GM23338 (cell line): ENCODE data around the gene CD302. TPM values are rescaled to one million over a fixed set of nuclear protein-coding genes. Genes with fewer than 3 reads are reported as not detected.

ENCODE experiments used
- ATAC-seq: fragments of 200-7000 bp; cut with Tn5 transposase; 3 replicates; pipeline ENCODE4 v1.9.1; 2020
- DNase-seq: peaks from one replicate; pipeline ENCODE4 v3.0.0-alpha.2; 2015; ENCODE audit warnings: low spot score
- H2AFZ ChIP-seq: fragments of 200-600 bp; sonication (generic); 2 replicates; pipeline ENCODE4 v1.8.0; 2016; ENCODE audit warnings: antibody characterized with exemption, mild to moderate bottlenecking, moderate library complexity
- H3F3A ChIP-seq: fragments of 200-600 bp; sonication (generic); replicated peaks from 2 replicates; pipeline ENCODE4 v1.8.0; 2017; ENCODE audit warnings: antibody characterized with exemption, mixed run types, low read depth
- H3K27ac ChIP-seq: fragments of 200-600 bp; sonication (generic); 2 replicates; pipeline ENCODE4 v1.6.1; 2016; ENCODE audit warnings: low read depth
- H3K27me3 ChIP-seq: fragments of 200-600 bp; sonication (generic); 2 replicates; pipeline ENCODE4 v1.8.0; 2016; ENCODE audit warnings: mild to moderate bottlenecking, mixed run types, moderate library complexity; ENCODE audit not compliant: insufficient read depth
- H3K36me3 ChIP-seq: fragments of 200-600 bp; sonication (generic); 2 replicates; pipeline ENCODE4 v1.8.0; 2016; ENCODE audit warnings: mild to moderate bottlenecking; ENCODE audit not compliant: insufficient read depth
- H3K4me1 ChIP-seq: fragments of 200-600 bp; sonication (generic); 2 replicates; pipeline ENCODE4 v1.8.0; 2016; ENCODE audit warnings: mild to moderate bottlenecking, moderate library complexity; ENCODE audit not compliant: insufficient read depth
- H3K4me2 ChIP-seq: fragments of 200-600 bp; sonication (generic); 2 replicates; pipeline ENCODE4 v1.7.1; 2017; ENCODE audit warnings: mixed run types
- H3K4me3 ChIP-seq: fragments of 200-600 bp; sonication (generic); 2 replicates; pipeline ENCODE4 v1.6.1; 2016; ENCODE audit warnings: mixed run types
- H3K79me2 ChIP-seq: fragments of 200-600 bp; sonication (generic); replicated peaks from 2 replicates; pipeline ENCODE4 v1.8.0; 2017; ENCODE audit warnings: mild to moderate bottlenecking; ENCODE audit not compliant: insufficient read depth
- H3K9me2 ChIP-seq: fragments of 200-600 bp; sonication (generic); 2 replicates; pipeline ENCODE4 v1.8.0; 2017; ENCODE audit not compliant: insufficient read depth
- H4K20me1 ChIP-seq: fragments of 200-600 bp; sonication (generic); replicated peaks from 2 replicates; pipeline ENCODE4 v1.8.0; 2017; ENCODE audit warnings: mild to moderate bottlenecking; ENCODE audit not compliant: insufficient read depth
- H3K27ac Mint-ChIP-seq: 2 replicates; pipeline ENCODE4 v1.8.0; 2020; ENCODE audit warnings: inconsistent platforms, mild to moderate bottlenecking, moderate library complexity, mixed read lengths
- H3K27me3 Mint-ChIP-seq: 3 replicates; pipeline ENCODE4 v1.8.0; 2022; ENCODE audit warnings: low read depth, mild to moderate bottlenecking, moderate library complexity, mixed read lengths, inconsistent platforms; ENCODE audit not compliant: insufficient read depth, poor library complexity
- H3K36me3 Mint-ChIP-seq: 3 replicates; pipeline ENCODE4 v1.8.0; 2021; ENCODE audit warnings: low read depth, mild to moderate bottlenecking, inconsistent platforms, moderate library complexity, mixed read lengths
- H3K4me1 Mint-ChIP-seq: 3 replicates; pipeline ENCODE4 v1.8.0; 2020; ENCODE audit warnings: mild to moderate bottlenecking, inconsistent platforms, mixed read lengths
- H3K4me3 Mint-ChIP-seq: 3 replicates; pipeline ENCODE4 v1.8.0; 2021; ENCODE audit warnings: moderate library complexity, mild to moderate bottlenecking, inconsistent platforms, mixed read lengths
- H3K9me3 Mint-ChIP-seq: 3 replicates; pipeline ENCODE4 v1.8.0; 2020; ENCODE audit warnings: moderate library complexity, mild to moderate bottlenecking, inconsistent platforms, mixed read lengths
- EZH2 ChIP-seq: fragments of 200-600 bp; sonication (generic); IDR thresholded peaks from one replicate; pipeline ENCODE4 v1.8.0; 2017; ENCODE audit warnings: antibody characterized with exemption, mild to moderate bottlenecking, low read depth; ENCODE audit not compliant: unreplicated experiment
- EZH2phosphoT487 ChIP-seq: fragments of 200-600 bp; sonication (generic); IDR thresholded peaks from one replicate; pipeline ENCODE4 v1.8.1; 2018; ENCODE audit warnings: antibody characterized with exemption; ENCODE audit not compliant: unreplicated experiment
- JUNB ChIP-seq: IDR thresholded peaks from one replicate; pipeline ENCODE4 v1.6.1; 2016; ENCODE audit warnings: antibody characterized with exemption; ENCODE audit not compliant: unreplicated experiment
- NANOG ChIP-seq: IDR thresholded peaks from 2 replicates; pipeline ENCODE4 v1.6.1; 2016; ENCODE audit warnings: antibody characterized with exemption, borderline replicate concordance
- POLR2AphosphoS5 ChIP-seq: IDR thresholded peaks from 2 replicates; pipeline ENCODE4 v1.6.1; 2016; ENCODE audit warnings: antibody characterized with exemption, low read depth
- STAT1 ChIP-seq: IDR thresholded peaks from one replicate; pipeline ENCODE4 v1.6.1; 2016; ENCODE audit warnings: antibody characterized with exemption; ENCODE audit not compliant: unreplicated experiment
- ZNF114 ChIP-seq: fragments of 250-450 bp; sonication (Bioruptor Pico); IDR thresholded peaks from 2 replicates; pipeline ENCODE4 v1.5.0; 2020; ENCODE audit warnings: mild to moderate bottlenecking, moderate library complexity
- ZNF331 ChIP-seq: fragments of 250-450 bp; sonication (Bioruptor Pico); IDR thresholded peaks from 2 replicates; pipeline ENCODE4 v1.5.0; 2020; ENCODE audit warnings: low read depth, mild to moderate bottlenecking, moderate library complexity
- polyA plus RNA-seq: library from polyadenylated mRNA; unstranded; fragments of >200 nt; fragmentation: Nextera tagmentation; extraction: Ambion mirVana; gene quantifications from 2 replicates; pipeline ENCODE4 v1.2.1, GENCODE V29; 2016
- total RNA-seq: library from RNA; depleted of rRNA; stranded (reverse); fragments of >200 nt; shearing (Covaris generic); gene quantifications from 2 replicates; pipeline ENCODE4 v1.2.3, GENCODE V29; 2014
- TF ChIP-seq, protein P1 (sequence below), 2 experiments: fragments of 200-600 bp in 1 of 2; sonication (generic) in 1 of 2; conservative IDR thresholded peaks; 2 replicates each; pipeline versions ENCODE4 v1.5.1 to v1.6.1; 2016 to 2017; ENCODE audit warnings: antibody characterized with exemption in 2 of 2, low read depth in 2 of 2, mild to moderate bottlenecking in 2 of 2, moderate library complexity in 1 of 2
- TF ChIP-seq, protein P2 (sequence below): IDR thresholded peaks from 2 replicates; pipeline ENCODE4 v1.6.1; 2016; ENCODE audit warnings: antibody characterized with exemption
- TF ChIP-seq, protein P3 (sequence below): IDR thresholded peaks from one replicate; pipeline ENCODE4 v1.6.1; 2018; ENCODE audit warnings: antibody characterized with exemption; ENCODE audit not compliant: unreplicated experiment

The CD302 gene
- total and polyA plus RNA-seq, 2 experiments from 2014 or later: 1.6 to 1.9 TPM

DNA sequence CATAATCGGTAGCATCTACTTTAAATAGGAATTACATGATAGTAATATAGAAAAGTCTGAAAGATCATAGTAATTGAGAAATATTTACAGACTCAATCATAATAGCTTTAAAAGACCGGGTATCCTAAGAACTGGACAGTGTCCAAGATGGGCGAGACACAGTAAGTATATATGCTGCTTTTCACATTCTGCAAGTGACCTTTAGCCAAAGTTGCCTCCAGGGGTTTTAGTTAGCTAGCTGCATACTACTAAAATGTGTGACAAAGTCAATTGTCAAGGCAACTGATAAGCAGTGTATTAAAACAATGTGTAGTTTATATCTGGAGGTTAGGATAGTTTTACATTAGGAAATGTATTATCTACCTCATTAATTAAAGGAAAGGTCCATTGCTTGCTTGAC is 24.6 kb downstream of the CD302 start:
- H3K36me3 ChIP-seq: no peaks in the 10 kb centered on the region
- no peak overlapping the region for H3K27ac ChIP-seq
- Mint-ChIP-seq H3K4me1 (peaks cover 13% of the 10 kb centered on the region), H3K9me3 (no peaks in the 10 kb centered on the region), H3K36me3 (no peaks in the 10 kb centered on the region), H3K4me3 (no peak overlapping the region), H3K27me3 (peaks cover 2% of the 10 kb centered on the region), H3K27ac (no peak overlapping the region)
- no peaks in the 10 kb centered on the region for H3K79me2 ChIP-seq
- no peak overlapping the region for H3K4me2 ChIP-seq
- no peaks in the 10 kb centered on the region for H3K27me3 ChIP-seq
- ATAC-seq (no peak), DNase-seq (no peak)
- no peaks in the 10 kb centered on the region for H3K9me2 ChIP-seq
- H2AFZ ChIP-seq: no peak overlapping the region
- no peaks in the 10 kb centered on the region for H4K20me1 ChIP-seq
- TF ChIP-seq EZH2phosphoT487 (no peak), ZNF331 (CRISPR knock-in tag) (no peak), NANOG (no peak), JUNB (no peak)
- TF ChIP-seq, protein P1, sequence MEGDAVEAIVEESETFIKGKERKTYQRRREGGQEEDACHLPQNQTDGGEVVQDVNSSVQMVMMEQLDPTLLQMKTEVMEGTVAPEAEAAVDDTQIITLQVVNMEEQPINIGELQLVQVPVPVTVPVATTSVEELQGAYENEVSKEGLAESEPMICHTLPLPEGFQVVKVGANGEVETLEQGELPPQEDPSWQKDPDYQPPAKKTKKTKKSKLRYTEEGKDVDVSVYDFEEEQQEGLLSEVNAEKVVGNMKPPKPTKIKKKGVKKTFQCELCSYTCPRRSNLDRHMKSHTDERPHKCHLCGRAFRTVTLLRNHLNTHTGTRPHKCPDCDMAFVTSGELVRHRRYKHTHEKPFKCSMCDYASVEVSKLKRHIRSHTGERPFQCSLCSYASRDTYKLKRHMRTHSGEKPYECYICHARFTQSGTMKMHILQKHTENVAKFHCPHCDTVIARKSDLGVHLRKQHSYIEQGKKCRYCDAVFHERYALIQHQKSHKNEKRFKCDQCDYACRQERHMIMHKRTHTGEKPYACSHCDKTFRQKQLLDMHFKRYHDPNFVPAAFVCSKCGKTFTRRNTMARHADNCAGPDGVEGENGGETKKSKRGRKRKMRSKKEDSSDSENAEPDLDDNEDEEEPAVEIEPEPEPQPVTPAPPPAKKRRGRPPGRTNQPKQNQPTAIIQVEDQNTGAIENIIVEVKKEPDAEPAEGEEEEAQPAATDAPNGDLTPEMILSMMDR (conservative IDR thresholded peaks at IDR 0.05; ENCODE audit: low read depth in 2 of 2): no peak
- TF ChIP-seq, protein P2, sequence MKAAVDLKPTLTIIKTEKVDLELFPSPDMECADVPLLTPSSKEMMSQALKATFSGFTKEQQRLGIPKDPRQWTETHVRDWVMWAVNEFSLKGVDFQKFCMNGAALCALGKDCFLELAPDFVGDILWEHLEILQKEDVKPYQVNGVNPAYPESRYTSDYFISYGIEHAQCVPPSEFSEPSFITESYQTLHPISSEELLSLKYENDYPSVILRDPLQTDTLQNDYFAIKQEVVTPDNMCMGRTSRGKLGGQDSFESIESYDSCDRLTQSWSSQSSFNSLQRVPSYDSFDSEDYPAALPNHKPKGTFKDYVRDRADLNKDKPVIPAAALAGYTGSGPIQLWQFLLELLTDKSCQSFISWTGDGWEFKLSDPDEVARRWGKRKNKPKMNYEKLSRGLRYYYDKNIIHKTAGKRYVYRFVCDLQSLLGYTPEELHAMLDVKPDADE: no peak
- TF ChIP-seq, protein P3, sequence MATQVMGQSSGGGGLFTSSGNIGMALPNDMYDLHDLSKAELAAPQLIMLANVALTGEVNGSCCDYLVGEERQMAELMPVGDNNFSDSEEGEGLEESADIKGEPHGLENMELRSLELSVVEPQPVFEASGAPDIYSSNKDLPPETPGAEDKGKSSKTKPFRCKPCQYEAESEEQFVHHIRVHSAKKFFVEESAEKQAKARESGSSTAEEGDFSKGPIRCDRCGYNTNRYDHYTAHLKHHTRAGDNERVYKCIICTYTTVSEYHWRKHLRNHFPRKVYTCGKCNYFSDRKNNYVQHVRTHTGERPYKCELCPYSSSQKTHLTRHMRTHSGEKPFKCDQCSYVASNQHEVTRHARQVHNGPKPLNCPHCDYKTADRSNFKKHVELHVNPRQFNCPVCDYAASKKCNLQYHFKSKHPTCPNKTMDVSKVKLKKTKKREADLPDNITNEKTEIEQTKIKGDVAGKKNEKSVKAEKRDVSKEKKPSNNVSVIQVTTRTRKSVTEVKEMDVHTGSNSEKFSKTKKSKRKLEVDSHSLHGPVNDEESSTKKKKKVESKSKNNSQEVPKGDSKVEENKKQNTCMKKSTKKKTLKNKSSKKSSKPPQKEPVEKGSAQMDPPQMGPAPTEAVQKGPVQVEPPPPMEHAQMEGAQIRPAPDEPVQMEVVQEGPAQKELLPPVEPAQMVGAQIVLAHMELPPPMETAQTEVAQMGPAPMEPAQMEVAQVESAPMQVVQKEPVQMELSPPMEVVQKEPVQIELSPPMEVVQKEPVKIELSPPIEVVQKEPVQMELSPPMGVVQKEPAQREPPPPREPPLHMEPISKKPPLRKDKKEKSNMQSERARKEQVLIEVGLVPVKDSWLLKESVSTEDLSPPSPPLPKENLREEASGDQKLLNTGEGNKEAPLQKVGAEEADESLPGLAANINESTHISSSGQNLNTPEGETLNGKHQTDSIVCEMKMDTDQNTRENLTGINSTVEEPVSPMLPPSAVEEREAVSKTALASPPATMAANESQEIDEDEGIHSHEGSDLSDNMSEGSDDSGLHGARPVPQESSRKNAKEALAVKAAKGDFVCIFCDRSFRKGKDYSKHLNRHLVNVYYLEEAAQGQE: no peak
- H3K4me1 ChIP-seq: no peaks in the 10 kb centered on the region
- H3K4me3 ChIP-seq: no peak overlapping the region
- H3F3A ChIP-seq: 0 out of 2 replicates have a peak, but pooled peaks cover 3% of the 10 kb centered on the region

DNA sequence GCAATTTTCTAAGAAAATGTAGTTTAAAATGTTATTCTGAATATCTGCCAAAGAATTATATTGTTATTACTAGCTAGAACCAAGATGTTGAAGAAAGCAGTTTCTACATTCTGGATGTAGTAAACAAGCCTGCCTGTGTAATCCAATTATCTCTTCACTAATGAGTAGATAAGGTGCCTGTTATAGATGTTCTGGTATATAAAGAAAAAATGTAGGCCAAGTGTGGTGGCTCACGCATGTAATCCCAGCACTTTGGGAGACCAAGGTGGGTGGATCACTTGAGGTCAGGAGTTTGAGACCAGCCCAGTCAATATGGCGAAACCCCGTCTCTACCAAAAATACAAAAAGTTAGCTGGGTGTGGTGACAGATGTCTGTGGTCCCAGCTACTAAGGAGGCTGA is 28.9 kb downstream of the CD302 start:
- Mint-ChIP-seq H3K36me3 (peaks cover 22% of the 10 kb centered on the region; the same call in 2 of the 3 replicates), H3K4me1 (no peaks in the 10 kb centered on the region), H3K27me3 (no peaks in the 10 kb centered on the region), H3K4me3 (no peak overlapping the region), H3K27ac (no peak overlapping the region), H3K9me3 (no peaks in the 10 kb centered on the region)
- H3F3A ChIP-seq: 0 out of 2 replicates have a peak, but pooled peaks cover 3% of the 10 kb centered on the region
- ATAC-seq: no peak
- H3K4me1 ChIP-seq: no peaks in the 10 kb centered on the region
- no peaks in the 10 kb centered on the region; the same call in 1 of the 2 replicates for H3K36me3 ChIP-seq
- no peak overlapping the region for H3K4me3 ChIP-seq
- H3K27ac ChIP-seq: no peak overlapping the region
- no peak for DNase-seq
- no peak overlapping the region for H3K4me2 ChIP-seq
- no peaks in the 10 kb centered on the region for H4K20me1 ChIP-seq
- H2AFZ ChIP-seq: no peak overlapping the region
- no peaks in the 10 kb centered on the region for H3K79me2 ChIP-seq
- no peaks in the 10 kb centered on the region for H3K9me2 ChIP-seq
- no peaks in the 10 kb centered on the region for H3K27me3 ChIP-seq
- no peak for TF ChIP-seq EZH2
- TF ChIP-seq ZNF114: no peak
- TF ChIP-seq POLR2AphosphoS5: no peak
- TF ChIP-seq, protein P2: no peak
- no peak for TF ChIP-seq NANOG
- TF ChIP-seq STAT1: no peak
